Measurements from ENCODE around the gene RAB13. TPM values are rescaled to one million over a fixed set of nuclear protein-coding genes. Genes with fewer than 3 reads are reported as not detected.
A peak's percentile ranks its signal among the peaks of the same experiment; 100 is the strongest.

The RAB13 gene
- polyA plus RNA-seq, 1 of the 3 experiments (the other 2 are of a cell fraction), result 156 TPM

DNA sequence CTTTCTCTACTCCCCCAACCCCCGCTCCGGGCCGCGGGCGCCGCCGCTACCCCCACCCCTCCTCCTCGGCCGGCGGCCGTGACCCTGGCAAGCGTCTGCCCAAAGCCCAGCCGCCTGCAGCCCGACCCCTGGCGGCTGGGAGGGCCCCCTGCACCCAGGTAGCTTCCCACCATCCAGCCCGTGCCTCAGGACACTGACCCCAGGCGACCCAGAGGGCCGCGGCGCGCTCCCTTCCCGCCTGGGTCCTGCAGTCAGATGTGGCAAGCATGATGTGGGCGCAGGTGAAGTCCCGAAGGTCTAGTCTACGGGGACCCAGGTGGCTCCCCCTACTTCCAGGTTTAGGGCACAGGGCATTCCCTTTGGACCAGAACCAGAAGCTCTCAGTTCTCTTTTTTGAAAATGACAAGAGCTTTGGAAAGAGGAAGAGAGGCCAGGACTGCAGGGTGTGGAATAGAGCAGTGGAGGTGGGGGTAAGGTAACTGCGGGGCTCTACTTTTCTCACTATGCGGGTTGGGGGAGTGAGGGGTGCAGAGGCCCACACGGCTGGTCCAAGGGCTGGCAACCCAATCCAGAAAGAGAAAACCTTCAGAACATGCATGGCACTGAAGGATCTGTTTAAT lies 39.4 kb downstream of the RAB13 start, which contains the start of gene DENND4B (continued):
- TF ChIP-seq IRF3 (IDR thresholded peaks at IDR 0.05; ENCODE audit: low read depth, low read length) (no peak), CHD2 (IDR thresholded peaks at IDR 0.05; ENCODE audit: low read length, partially characterized antibody) (peak; percentile 80), MAX (IDR thresholded peaks at IDR 0.05; ENCODE audit: low read depth) (peak; percentile 48; the same call in 1 of the 2 replicates), YY1 (IDR thresholded peaks at IDR 0.05; ENCODE audit: low read depth) (peak; percentile 46; the same call in 1 of the 2 replicates), RAD21 (IDR thresholded peaks at IDR 0.05; ENCODE audit: low read length) (peak; percentile 62), TCF12 (IDR thresholded peaks at IDR 0.05) (no peak), GABPA (IDR thresholded peaks at IDR 0.05; ENCODE audit: low read depth) (no peak; the same call in 1 of the 2 replicates)

DNA sequence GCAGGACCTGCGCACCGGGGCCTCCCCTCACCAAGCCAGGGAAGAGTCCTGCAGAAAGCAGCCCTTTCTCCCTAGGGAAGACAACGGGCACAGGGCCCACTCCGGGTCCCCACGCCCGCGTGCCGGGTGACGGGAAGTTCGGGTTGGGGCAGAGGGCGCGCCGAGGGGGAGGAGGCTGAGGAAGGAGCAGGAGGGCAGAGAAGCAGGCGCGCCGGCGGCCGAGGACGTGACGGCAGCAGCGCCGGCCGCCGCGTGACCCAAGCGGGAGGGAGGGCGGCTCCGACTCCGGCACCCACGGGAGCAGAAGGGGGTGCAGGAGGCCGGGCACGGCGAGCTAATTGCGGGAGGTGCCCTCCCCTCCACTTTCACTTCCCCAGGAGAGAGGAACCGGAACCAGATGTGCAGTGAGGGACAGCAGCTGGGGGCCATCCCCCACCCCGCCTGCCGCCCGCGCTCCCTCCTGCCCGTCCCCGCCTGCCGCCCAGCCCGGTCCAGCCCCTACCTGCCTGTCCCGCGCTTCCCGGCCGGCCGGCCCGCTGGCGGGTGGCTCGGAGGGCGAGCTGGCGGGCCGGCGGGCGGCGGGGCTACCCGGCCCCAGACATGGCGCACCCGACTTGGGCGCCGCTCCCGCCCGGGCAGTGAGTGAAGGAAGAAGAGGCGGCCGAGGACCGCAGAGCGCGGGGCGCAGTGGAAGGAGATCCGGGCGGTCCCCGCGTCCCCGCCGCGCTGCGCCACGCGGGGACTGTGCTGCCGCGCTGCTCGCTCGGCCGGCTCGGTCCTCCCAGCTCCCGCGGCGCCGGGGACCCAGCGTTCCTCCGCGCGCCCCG lies 40.1 kb downstream of the RAB13 start:
- WGBS (ENCODE audit: low lambda C conversion rate), result under 1% methylated on average over 37 of the region's 95 CpGs
- ChIA-PET CTCF (interaction anchor here (0.7 to 5.1 kb wide), 43 partner anchors 8 to 203 kb away, joined by 3 to 51 read pairs (median 4); partner anchors contain the start of genes CREB3L4, CRTC2, GATAD2B and JTB), POLR2A (interaction anchor here (0.6 to 1.9 kb wide), 9 partner anchors 9 to 68 kb away, joined by 3 to 9 read pairs (median 4); partner anchors contain the start of genes CREB3L4, CRTC2, RPS27 and SLC39A1)
- Histone ChIP-seq H3K4me2 (peak overlapping the region; percentile 95), H3K4me3 (ENCODE audit: low read depth in 2 of 2, low read length in 1 of 2) (peak overlapping the region; percentile 85 to 91), H3F3A (replicated peaks; ENCODE audit: insufficient read depth) (peaks cover 8% of the 10 kb centered on the region), H3K9ac (peak overlapping the region; percentile 80), H3K9me2 (no peaks in the 10 kb centered on the region), H4K20me1 (ENCODE audit: insufficient read depth) (no peaks in the 10 kb centered on the region), H3K27ac (ENCODE audit: low read depth in 2 of 2, low read length in 1 of 2) (peak overlapping the region; percentile 60 to 89), H3K79me2 (ENCODE audit: insufficient read depth) (peaks cover 30% of the 10 kb centered on the region), H3K4me1 (ENCODE audit: control insufficient read depth in 1 of 2, insufficient read depth in 2 of 2, low read depth in 1 of 2, low read length in 1 of 2) (peaks cover 3 to 17% of the 10 kb centered on the region in 2 experiments; a peak in 2 of 4 replicates), H3K27me3 (ENCODE audit: insufficient read depth) (no peaks in the 10 kb centered on the region), H3K36me3 (replicated peaks in 1 of 2; ENCODE audit: control insufficient read depth in 1 of 2, insufficient read depth in 2 of 2, low read length in 1 of 2) (peaks cover 16 to 50% of the 10 kb centered on the region in 2 experiments), H2AFZ (ENCODE audit: low read depth) (peak overlapping the region; percentile 44; the same call in 1 of the 2 replicates), H3K9me3 (no peaks in the 10 kb centered on the region)
- DNase-seq, result peak; percentile 88
- TF ChIP-seq, protein P1, sequence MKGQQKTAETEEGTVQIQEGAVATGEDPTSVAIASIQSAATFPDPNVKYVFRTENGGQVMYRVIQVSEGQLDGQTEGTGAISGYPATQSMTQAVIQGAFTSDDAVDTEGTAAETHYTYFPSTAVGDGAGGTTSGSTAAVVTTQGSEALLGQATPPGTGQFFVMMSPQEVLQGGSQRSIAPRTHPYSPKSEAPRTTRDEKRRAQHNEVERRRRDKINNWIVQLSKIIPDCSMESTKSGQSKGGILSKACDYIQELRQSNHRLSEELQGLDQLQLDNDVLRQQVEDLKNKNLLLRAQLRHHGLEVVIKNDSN (IDR thresholded peaks at IDR 0.05; ENCODE audit: borderline replicate concordance, low read depth), result peak; percentile 75
- TF ChIP-seq GATA2 (CRISPR knock-in tag; IDR thresholded peaks at IDR 0.05) (no peak), FOXJ3 (CRISPR knock-in tag; IDR thresholded peaks at IDR 0.05) (no peak), CHD2 (IDR thresholded peaks at IDR 0.05; ENCODE audit: low read length, partially characterized antibody) (no peak), GABPA (IDR thresholded peaks at IDR 0.05; ENCODE audit: low read depth) (peak; percentile 57), EZH2phosphoT487 (IDR thresholded peaks at IDR 0.05; ENCODE audit: borderline replicate concordance, low read depth) (no peak), POLR2AphosphoS5 (IDR thresholded peaks at IDR 0.05; ENCODE audit: low read depth, low read length) (no peak), RAD21 (IDR thresholded peaks at IDR 0.05; ENCODE audit: low read length) (no peak), ZBTB33 (IDR thresholded peaks at IDR 0.05; ENCODE audit: borderline replicate concordance, low read depth) (no peak), JUND (IDR thresholded peaks at IDR 0.05) (no peak), SMC3 (IDR thresholded peaks at IDR 0.05; ENCODE audit: low read depth, low read length) (no peak), MXI1 (IDR thresholded peaks at IDR 0.05; ENCODE audit: low read depth, low read length) (peak; percentile 79), TEAD4 (IDR thresholded peaks at IDR 0.05; ENCODE audit: borderline replicate concordance, insufficient read depth) (no peak), FOSL2 (IDR thresholded peaks at IDR 0.05; ENCODE audit: borderline replicate concordance, low read depth) (no peak), YY1 (IDR thresholded peaks at IDR 0.05; ENCODE audit: low read depth) (no peak), MEF2A (IDR thresholded peaks at IDR 0.05; ENCODE audit: borderline replicate concordance, low read depth) (no peak), ELF1 (IDR thresholded peaks at IDR 0.05) (no peak), RCOR1 (IDR thresholded peaks at IDR 0.05; ENCODE audit: low read length) (no peak), MAX (IDR thresholded peaks at IDR 0.05; ENCODE audit: low read depth) (no peak; the same call in 1 of the 2 replicates), FOXM1 (IDR thresholded peaks at IDR 0.05; ENCODE audit: low read depth) (no peak), EP300 (IDR thresholded peaks at IDR 0.05; ENCODE audit: borderline replicate concordance in 1 of 2, low read depth in 1 of 2, low read length in 1 of 2) (no peak; a peak in 1 of 4 replicates), NFIC (IDR thresholded peaks at IDR 0.05; ENCODE audit: borderline replicate concordance) (no peak)
